ENCODE data around the gene FSCN2. TPM values are rescaled to one million over a fixed set of nuclear protein-coding genes. Genes with fewer than 3 reads are reported as not detected.

The FSCN2 gene
- total and polyA plus RNA-seq, 10 of the 15 experiments (the other 5 are each of a cell fraction or from before 2014, with no cell fraction given), result 0.12 to 2.1 (median 0.65) TPM; not detected in 3

DNA sequence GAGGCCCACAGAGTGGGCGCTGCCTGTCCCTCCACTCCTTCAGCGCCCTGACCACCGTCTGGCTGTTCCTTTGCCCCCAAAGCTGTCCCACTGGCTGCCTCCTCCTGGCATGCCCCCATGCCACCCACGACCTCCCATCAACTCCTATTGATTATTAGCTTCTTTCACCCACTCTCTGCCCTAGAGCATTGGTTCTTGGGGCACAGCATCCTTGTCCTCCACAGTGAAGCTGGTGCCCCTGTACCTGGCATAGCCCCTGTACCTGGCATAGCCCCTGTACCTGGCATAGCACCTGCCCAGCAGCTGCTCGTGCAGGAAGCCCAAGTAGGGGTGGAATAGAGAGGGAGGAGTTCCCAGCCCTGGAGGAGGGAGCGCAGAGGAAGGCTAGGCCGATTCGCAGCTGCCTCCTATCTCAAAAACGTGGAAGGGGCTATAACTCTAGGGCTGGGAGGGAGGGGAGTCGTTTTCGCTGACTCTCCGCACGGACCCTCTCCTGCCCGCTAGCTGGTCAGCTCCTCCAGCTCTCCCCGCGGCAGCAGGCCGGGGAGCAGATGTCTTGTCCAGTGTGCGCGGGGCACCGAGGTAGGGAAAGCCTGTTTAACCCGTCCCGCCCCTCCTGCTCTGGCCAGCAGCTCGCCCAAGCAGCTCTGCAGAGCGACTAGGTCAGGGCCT, 9.9 kb upstream of the FSCN2 start (continued):
- TF ChIP-seq, protein P1, sequence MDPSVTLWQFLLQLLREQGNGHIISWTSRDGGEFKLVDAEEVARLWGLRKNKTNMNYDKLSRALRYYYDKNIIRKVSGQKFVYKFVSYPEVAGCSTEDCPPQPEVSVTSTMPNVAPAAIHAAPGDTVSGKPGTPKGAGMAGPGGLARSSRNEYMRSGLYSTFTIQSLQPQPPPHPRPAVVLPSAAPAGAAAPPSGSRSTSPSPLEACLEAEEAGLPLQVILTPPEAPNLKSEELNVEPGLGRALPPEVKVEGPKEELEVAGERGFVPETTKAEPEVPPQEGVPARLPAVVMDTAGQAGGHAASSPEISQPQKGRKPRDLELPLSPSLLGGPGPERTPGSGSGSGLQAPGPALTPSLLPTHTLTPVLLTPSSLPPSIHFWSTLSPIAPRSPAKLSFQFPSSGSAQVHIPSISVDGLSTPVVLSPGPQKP (IDR thresholded peaks at IDR 0.05; ENCODE audit: low read depth, low read length), result no peak
- peak; percentile 21; the same call in 1 of the 2 replicates for TF ChIP-seq SMAD5 (IDR thresholded peaks at IDR 0.05; ENCODE audit: low read depth)
- TF ChIP-seq HDGF (IDR thresholded peaks at IDR 0.05), result peak; percentile 73
- TF ChIP-seq, protein P2, sequence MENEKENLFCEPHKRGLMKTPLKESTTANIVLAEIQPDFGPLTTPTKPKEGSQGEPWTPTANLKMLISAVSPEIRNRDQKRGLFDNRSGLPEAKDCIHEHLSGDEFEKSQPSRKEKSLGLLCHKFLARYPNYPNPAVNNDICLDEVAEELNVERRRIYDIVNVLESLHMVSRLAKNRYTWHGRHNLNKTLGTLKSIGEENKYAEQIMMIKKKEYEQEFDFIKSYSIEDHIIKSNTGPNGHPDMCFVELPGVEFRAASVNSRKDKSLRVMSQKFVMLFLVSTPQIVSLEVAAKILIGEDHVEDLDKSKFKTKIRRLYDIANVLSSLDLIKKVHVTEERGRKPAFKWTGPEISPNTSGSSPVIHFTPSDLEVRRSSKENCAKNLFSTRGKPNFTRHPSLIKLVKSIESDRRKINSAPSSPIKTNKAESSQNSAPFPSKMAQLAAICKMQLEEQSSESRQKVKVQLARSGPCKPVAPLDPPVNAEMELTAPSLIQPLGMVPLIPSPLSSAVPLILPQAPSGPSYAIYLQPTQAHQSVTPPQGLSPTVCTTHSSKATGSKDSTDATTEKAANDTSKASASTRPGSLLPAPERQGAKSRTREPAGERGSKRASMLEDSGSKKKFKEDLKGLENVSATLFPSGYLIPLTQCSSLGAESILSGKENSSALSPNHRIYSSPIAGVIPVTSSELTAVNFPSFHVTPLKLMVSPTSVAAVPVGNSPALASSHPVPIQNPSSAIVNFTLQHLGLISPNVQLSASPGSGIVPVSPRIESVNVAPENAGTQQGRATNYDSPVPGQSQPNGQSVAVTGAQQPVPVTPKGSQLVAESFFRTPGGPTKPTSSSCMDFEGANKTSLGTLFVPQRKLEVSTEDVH (IDR thresholded peaks at IDR 0.05; ENCODE audit: low read depth, partially characterized antibody), result no peak
- no peak for TF ChIP-seq NR2C2 (IDR thresholded peaks at IDR 0.05; ENCODE audit: borderline replicate concordance, control insufficient read depth, insufficient read length, low read depth)
- peak; percentile 14 for TF ChIP-seq SMAD1 (IDR thresholded peaks at IDR 0.05; ENCODE audit: low read depth, partially characterized antibody)
- TF ChIP-seq TARDBP (IDR thresholded peaks at IDR 0.05; ENCODE audit: borderline replicate concordance), result no peak
- TF ChIP-seq CBX5 (IDR thresholded peaks at IDR 0.05; ENCODE audit: low read depth), result no peak
- no peak for TF ChIP-seq RAD51 (IDR thresholded peaks at IDR 0.05)
- no peak for TF ChIP-seq MEF2A (IDR thresholded peaks at IDR 0.05; ENCODE audit: insufficient read depth, low read depth, low read length)
- no peak for TF ChIP-seq NR2F1 (conservative IDR thresholded peaks at IDR 0.05)
- TF ChIP-seq SREBF1 (IDR thresholded peaks at IDR 0.05; ENCODE audit: low read length), result no peak
- no peak; the same call in 1 of the 2 replicates for TF ChIP-seq SMARCA5 (IDR thresholded peaks at IDR 0.05)
- TF ChIP-seq, protein P3, sequence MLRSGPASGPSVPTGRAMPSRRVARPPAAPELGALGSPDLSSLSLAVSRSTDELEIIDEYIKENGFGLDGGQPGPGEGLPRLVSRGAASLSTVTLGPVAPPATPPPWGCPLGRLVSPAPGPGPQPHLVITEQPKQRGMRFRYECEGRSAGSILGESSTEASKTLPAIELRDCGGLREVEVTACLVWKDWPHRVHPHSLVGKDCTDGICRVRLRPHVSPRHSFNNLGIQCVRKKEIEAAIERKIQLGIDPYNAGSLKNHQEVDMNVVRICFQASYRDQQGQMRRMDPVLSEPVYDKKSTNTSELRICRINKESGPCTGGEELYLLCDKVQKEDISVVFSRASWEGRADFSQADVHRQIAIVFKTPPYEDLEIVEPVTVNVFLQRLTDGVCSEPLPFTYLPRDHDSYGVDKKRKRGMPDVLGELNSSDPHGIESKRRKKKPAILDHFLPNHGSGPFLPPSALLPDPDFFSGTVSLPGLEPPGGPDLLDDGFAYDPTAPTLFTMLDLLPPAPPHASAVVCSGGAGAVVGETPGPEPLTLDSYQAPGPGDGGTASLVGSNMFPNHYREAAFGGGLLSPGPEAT (IDR thresholded peaks at IDR 0.05; ENCODE audit: low read depth), result no peak
- no peak for TF ChIP-seq TCF3 (IDR thresholded peaks at IDR 0.05; ENCODE audit: borderline replicate concordance, insufficient read depth, low read depth, low read length)
- TF ChIP-seq DPF2 (IDR thresholded peaks at IDR 0.05), result no peak
- TF ChIP-seq LARP7 (IDR thresholded peaks at IDR 0.05), result 0 out of 2 replicates have a peak, but pooled peaks have one; percentile 48
- TF ChIP-seq POLR2AphosphoS5 (IDR thresholded peaks at IDR 0.05; ENCODE audit: low read length), result no peak
- TF ChIP-seq BCL11A (IDR thresholded peaks at IDR 0.05; ENCODE audit: low read depth, low read length), result no peak
- no peak for TF ChIP-seq RELA (IDR thresholded peaks at IDR 0.05; ENCODE audit: borderline replicate concordance, partially characterized antibody)
- TF ChIP-seq PAX5 (IDR thresholded peaks at IDR 0.05; ENCODE audit: borderline replicate concordance, low read depth, low read length), result no peak
- TF ChIP-seq, protein P4, sequence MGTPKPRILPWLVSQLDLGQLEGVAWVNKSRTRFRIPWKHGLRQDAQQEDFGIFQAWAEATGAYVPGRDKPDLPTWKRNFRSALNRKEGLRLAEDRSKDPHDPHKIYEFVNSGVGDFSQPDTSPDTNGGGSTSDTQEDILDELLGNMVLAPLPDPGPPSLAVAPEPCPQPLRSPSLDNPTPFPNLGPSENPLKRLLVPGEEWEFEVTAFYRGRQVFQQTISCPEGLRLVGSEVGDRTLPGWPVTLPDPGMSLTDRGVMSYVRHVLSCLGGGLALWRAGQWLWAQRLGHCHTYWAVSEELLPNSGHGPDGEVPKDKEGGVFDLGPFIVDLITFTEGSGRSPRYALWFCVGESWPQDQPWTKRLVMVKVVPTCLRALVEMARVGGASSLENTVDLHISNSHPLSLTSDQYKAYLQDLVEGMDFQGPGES (IDR thresholded peaks at IDR 0.05), result no peak
- no peak for TF ChIP-seq SPI1 (IDR thresholded peaks at IDR 0.05; ENCODE audit: borderline replicate concordance, insufficient read depth, low read depth, low read length)
- TF ChIP-seq, protein P5, sequence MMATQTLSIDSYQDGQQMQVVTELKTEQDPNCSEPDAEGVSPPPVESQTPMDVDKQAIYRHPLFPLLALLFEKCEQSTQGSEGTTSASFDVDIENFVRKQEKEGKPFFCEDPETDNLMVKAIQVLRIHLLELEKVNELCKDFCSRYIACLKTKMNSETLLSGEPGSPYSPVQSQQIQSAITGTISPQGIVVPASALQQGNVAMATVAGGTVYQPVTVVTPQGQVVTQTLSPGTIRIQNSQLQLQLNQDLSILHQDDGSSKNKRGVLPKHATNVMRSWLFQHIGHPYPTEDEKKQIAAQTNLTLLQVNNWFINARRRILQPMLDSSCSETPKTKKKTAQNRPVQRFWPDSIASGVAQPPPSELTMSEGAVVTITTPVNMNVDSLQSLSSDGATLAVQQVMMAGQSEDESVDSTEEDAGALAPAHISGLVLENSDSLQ (IDR thresholded peaks at IDR 0.05), result 0 out of 2 replicates have a peak, but pooled peaks have one; percentile 18
- TF ChIP-seq NFYA (IDR thresholded peaks at IDR 0.05; ENCODE audit: borderline replicate concordance, low read depth, low read length), result no peak

Measured in GM12878 (cell line).